HG03175 (cell line): Measurements from ENCODE around the gene STX8.
A peak's percentile ranks its signal among the peaks of the same experiment; 100 is the strongest.
"Not testable (repeated sequence)": the region's sequence is repeated elsewhere in the genome, so short reads cannot be mapped to it uniquely, and the experiment has no call there.

Experiments
- ATAC-seq: cut with Tn5 transposase; IDR thresholded peaks from one replicate; pipeline ENCODE4 v1.9.1; 2021; ENCODE audit warnings: mild to moderate bottlenecking, moderate library complexity; ENCODE audit not compliant: unreplicated experiment

The STX8 gene

DNA sequence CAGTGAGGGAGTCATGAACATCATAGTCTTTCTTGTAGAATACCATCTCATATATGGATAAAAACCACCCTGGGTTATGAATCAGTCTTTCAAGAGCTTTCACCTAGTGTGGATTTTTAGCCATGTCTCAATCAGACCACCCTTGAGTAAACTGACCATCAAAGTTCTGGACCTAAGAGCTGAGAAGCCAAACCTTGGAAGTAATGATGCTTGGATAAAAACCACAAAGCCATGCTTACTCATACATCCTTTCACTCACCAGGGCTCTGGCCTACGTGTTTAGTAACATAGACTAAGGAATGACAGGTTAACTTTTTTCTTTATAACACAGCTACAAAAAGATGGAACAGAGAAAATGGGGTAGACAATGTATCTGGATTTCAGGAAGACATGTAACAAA is 167.2 kb downstream of the STX8 start:
- ATAC-seq = no peak

GRCh38 chr17:9406046-9406606 is 169.5 kb downstream of the STX8 start:
- ATAC-seq = no peak

DNA sequence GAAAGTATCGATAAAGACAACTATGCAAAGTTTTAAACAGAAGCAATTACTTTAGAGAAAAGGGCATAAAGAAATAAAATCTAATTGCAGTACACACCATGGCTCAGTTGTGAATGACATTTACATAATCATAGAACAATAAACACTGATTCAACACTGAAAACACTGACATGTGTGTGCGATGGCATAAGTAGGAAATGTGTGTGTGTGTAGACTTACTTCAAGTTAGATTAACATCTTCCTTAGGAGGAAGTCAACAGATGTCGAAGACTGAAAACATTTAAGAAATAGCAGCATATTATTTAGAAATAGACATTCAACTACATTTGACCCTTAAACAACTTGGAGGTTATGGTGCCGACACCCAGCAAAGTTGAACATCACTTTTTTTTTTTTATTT is 172.4 kb downstream of the STX8 start:
- ATAC-seq = no peak

- no peak for ATAC-seq
These were observed 172.9 kb downstream of the STX8 start for GRCh38 chr17:9402590-9403199.

- ATAC-seq = no peak
These were observed 174.2 kb downstream of the STX8 start for GRCh38 chr17:9401434-9401833.

DNA sequence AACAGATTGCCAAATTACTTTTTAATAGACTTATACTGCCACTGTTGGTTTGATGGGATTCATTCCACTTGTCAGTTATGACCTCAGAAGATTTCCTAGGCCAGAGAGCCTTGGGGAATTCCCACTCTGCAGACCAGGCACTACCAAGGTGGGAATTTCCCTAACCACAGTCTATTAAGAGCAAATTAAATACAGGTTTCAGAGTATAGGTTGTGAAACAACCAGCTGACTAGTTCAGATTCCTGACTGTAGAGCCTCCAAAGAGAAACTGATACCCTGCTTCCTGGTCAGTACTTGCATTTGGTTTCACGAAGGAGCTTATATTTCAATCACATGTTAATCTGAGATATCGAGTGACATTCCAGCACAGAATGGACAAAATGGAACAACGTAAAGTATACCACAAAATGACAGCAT is 186.5 kb downstream of the STX8 start:
- ATAC-seq = peak; percentile 71

GRCh38 chr17:9386401-9386800 is 189.2 kb downstream of the STX8 start:
- no peak for ATAC-seq

DNA sequence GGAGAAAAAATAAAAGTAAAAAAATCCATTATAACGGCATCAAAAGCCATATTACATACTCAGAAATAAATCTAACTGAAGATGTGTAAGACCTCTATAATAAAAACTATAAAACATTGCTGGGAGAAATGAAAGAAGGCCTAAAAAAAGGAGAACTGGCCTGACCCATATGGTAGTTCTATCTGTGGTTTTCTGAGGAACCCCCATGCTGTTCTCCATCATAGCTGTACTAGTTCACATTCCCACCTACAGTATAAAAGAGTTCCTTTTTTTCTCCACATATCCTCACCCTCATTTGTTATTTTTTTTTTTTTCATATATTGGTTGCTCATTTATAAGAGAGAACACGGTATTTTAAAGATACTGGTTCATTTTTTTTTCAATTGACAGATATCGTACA is 191.8 kb downstream of the STX8 start:
- ATAC-seq = no peak

DNA sequence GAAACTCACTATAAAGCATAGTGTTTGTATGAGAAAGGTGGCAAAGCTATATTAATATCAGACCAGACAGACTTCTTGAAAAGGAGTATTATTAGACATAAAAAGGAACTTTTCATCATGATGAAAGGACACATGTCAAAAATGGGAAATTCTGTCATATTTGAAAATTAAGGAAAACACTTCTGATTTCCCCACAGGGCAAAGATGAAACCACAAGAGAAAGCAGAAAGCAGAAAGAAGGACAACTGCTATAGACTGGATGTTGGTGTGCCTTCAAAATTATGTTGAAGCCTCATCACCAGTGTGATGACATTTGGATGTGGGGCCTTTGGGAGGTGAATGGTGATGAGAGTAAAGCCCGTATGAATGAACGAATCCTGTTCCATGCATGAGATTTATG is 193.0 kb downstream of the STX8 start:
- no peak for ATAC-seq

DNA sequence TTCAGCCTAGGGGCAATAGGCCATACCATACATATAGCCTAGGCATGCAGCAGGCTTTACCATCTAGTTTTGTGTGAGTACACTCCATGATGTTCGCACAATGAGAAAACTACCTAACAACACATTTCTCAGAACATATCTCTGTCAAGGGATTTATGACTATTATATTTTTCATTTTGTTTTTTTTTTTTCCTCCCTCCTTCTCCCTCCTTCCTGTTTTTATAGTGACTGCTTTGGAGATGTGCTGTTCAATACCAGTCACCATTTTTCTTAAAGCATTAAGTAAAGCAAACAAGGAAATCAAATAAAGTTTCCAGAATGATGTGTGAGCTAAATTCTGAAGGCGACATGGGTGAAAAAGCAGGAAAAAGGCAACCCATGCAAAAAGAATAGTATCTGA is 194.6 kb downstream of the STX8 start:
- ATAC-seq = no peak

- no peak for ATAC-seq
These were observed 195.3 kb downstream of the STX8 start for GRCh38 chr17:9380361-9380760.

DNA sequence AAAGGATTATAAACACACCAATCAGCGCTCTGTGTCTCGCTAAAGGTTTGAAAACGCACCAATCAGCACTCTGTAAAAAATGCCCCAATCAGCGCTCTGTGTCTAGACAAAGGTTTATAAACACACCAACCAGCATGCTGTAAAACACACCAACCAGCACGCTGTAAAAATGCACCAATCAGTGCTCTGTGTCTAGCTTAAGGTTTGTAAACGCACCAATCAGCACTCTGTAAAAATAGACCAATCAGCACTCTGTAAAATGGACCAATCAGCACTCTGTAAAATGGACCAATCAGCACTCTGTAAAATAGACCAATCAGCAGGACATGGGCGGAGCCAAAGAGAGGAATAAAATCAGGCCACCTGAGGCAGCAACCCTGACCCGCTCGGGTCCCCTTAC is 199.4 kb downstream of the STX8 start:
- not testable (repeated sequence) for ATAC-seq

- no peak for ATAC-seq
These were observed 204.6 kb downstream of the STX8 start for GRCh38 chr17:9371019-9371418.

DNA sequence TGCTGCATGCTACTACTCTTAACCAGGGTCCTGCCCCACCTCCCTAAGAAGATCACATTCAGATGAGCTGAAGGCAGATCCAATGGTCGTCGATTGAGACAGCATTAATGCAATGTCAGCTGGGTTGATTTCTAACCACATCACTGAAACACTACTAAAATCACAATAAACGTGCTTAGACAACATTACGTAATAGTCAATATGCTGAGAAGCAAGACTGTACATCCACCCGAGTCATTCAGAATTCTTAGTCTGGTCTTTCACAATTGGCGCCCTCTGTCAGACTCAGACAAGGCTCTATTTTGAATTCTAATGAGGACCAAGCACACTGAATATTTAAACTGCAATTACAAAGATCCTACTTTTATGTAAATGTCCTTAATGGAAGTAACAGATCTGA is 205.2 kb downstream of the STX8 start:
- no peak for ATAC-seq

GRCh38 chr17:9368631-9369030 is 207.0 kb downstream of the STX8 start:
- ATAC-seq = no peak

- no peak for ATAC-seq
These were observed 208.5 kb downstream of the STX8 start for GRCh38 chr17:9367156-9367555.

- no peak for ATAC-seq
These were observed 210.7 kb downstream of the STX8 start for GRCh38 chr17:9364837-9365430.

DNA sequence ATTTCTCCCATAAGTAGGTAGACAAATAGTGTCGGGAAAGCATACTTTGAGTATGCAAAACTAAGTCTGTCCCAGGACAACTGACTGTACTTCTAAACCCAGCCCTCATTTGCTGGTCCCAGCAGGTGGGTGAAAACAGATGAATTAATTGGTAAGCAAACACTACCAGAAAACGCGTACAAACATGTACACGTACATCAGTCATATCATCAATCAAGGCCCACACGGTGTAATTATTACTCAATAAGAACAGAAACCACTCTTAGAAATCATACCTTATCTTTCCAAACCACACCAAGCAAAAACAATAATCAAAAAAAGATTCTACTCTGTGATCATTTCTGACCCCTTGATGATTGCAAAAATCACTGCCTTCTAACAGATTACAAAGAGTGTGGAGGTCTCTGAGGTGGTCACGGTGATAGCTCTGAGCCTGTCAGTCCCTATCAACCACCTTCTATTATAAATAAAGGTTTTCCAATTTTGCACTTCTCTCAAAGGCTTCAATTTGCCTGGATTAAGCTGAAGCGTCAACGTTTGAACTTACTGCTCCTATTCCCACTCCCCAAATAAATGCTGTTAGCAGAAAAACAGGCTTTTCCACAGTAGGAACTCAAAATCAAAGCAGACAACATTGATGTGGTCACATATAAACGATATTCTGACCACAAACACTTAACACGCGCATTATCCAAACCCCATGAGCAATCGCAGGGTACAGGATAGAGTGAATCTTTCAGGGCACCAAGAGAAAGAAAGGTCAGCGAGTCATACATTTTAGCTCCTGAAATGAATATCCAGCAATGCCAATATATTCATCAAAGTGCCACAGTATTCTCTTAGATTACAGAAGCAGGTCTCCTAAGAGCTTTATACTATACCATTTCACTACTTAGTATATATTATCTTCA is 211.9 kb downstream of the STX8 start:
- no peak for ATAC-seq

DNA sequence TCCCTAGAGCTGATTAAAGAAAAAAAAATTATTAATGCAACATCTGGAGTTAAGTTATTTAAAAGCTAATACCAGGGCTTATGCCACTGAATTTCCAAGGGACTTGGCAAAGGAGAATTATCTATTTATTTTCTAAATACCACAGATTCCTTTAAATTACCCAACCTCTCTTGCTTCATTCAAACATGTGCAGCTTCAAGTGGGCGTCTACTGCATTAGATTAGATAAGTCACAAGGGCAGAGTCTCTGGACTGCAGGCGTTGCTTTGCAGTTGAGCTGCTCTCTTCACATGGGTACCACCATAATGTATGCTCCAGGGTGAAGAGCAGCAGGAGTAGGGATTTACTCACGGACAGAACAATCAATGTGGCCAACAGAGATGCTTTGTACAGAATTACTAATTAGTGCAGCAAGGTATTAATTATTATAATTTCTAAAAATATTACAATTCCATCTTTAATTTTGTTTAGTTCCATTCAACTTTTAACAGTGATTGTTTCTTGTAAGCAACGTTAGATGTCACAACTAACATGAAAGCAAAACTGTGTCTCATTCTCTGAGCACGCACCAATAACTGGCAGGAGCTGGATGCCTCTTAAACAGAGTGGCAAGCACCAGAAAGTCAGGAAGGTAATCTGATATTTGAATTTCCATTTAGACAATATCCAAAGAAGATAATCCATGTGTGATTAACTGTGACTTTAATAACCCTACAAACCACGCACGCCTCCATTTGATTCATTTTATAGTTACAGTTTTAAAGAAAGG is 214.2 kb downstream of the STX8 start:
- no peak for ATAC-seq

DNA sequence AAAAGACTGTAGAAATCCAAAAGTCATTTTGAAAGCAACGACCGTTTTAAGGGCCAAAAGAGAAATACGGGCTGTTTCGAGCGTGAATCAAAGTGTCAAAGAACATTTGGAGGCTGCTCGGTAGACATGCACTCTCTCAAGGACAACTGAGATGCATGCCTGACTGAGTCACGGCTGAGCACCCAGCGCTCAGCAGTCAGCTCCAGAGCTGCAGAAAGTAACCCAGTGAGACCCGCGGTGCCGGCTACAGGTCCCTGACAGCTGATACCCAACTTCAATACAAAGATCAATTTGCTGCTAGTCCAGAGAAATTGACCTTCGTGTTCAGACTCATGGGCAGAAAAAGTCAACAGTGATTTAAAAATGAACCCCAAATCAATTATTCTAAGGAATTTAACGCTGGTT is 214.9 kb downstream of the STX8 start:
- no peak for ATAC-seq

DNA sequence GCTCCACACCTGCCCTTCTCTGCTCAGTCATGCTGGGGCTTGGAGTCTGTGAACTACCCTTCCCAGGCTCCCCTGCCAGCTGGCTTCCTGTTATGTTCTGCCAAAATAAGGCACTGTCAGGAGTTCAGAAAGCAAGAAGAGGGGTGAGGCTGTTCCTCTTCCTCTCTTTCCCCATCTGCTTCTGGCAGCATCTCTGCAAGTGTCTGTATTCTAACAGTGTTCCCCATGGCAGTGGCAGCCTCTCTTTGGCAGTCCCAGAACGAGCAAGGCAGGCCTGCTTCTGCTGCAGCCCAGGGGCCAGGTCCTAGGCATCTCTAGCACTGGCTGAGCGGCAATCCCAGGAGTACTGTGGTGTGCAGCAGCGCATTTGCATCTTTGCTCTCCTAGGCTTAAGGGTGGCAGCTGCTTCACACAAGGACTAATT is 219.1 kb downstream of the STX8 start:
- ATAC-seq = no peak
